A549 (cell line): ENCODE data around the gene B3GNT3. TPM values are rescaled to one million over a fixed set of nuclear protein-coding genes. Genes with fewer than 3 reads are reported as not detected.

Experiments
- ATAC-seq, 2 experiments: fragments of 200-7000 bp in 1 of 2; fragments of >200 bp in 1 of 2; cut with Nextera tagmentation in 1 of 2; cut with Tn5 transposase in 1 of 2; 3 replicates each; pipeline versions ENCODE4 v1.8.0 to v1.9.1; 2018 to 2020; ENCODE audit warnings: mild to moderate bottlenecking in 1 of 2, moderate library complexity in 1 of 2
- CTCF ChIA-PET: fragments of 300-600 bp; sonication (Branson Sonifier 250); formaldehyde crosslinking; extraction: SDS; loops from one replicate; lab custom pipeline; 2021; ENCODE audit warnings: antibody characterized with exemption, inconsistent platforms; lab: Yijun Ruan, JAX
- POLR2A ChIA-PET: fragments of 350-600 bp; formaldehyde crosslinking; extraction: SDS; loops from one replicate; lab custom pipeline; 2021; ENCODE audit warnings: antibody characterized with exemption, inconsistent platforms; lab: Yijun Ruan, JAX
- DNase-seq, 2 experiments: peaks; one replicate each; pipeline versions ENCODE4 v3.0.0 to v3.0.0-alpha.2; 2011 to 2016; ENCODE audit warnings: low read depth in 1 of 2, low spot score in 1 of 2
- FAIRE-seq: peaks from 2 replicates; lab custom pipeline; 2011; peaks lifted over from hg19 to GRCh38; lab: Jason Lieb, UNC
- H3K27ac ChIP-seq, 2 experiments: fragments of >200 bp; sonication (Bioruptor Twin); formaldehyde crosslinking; 3 replicates each; pipeline ENCODE4 v1.5.1; 2016 to 2017
- H3K4me1 ChIP-seq: fragments of >200 bp; sonication (Bioruptor Twin); formaldehyde crosslinking; 3 replicates; pipeline ENCODE4 v1.6.1; 2016
- H3K4me2 ChIP-seq: fragments of >200 bp; sonication (Bioruptor Twin); formaldehyde crosslinking; 3 replicates; pipeline ENCODE4 v1.6.1; 2016
- H3K4me3 ChIP-seq: fragments of >200 bp; sonication (Bioruptor Twin); formaldehyde crosslinking; 3 replicates; pipeline ENCODE4 v1.5.1; 2016
- H3K9me3 ChIP-seq: fragments of >200 bp; sonication (Bioruptor Twin); formaldehyde crosslinking; 3 replicates; pipeline ENCODE4 v1.6.1; 2016
- BHLHE40 ChIP-seq: IDR thresholded peaks from 2 replicates; pipeline ENCODE4 v1.6.1; 2012; ENCODE audit warnings: low read depth, low read length, inconsistent platforms
- CHD2 ChIP-seq: fragments of 150-350 bp; IDR thresholded peaks from 2 replicates; pipeline ENCODE4 v1.6.1; 2014; ENCODE audit warnings: low read length; ENCODE audit not compliant: partially characterized antibody
- EHF ChIP-seq: fragments of 250-450 bp; sonication (Bioruptor Pico); IDR thresholded peaks from 2 replicates; pipeline ENCODE4 v1.5.0; 2020; ENCODE audit warnings: mild to moderate bottlenecking
- EHMT2 ChIP-seq: fragments of 200-600 bp; sonication (generic); IDR thresholded peaks from 2 replicates; pipeline ENCODE4 v1.6.1; 2016; ENCODE audit warnings: antibody characterized with exemption, low read depth, mild to moderate bottlenecking, moderate library complexity
- EP300 ChIP-seq, 2 experiments: fragments of >200 bp; sonication (Bioruptor Twin); formaldehyde crosslinking; IDR thresholded peaks; 2 replicates in 1 of 2; 3 replicates in 1 of 2; pipeline ENCODE4 v1.6.1; 2016 to 2017
- FOSB ChIP-seq: fragments of 250-450 bp; sonication (Bioruptor Pico); IDR thresholded peaks from 2 replicates; pipeline ENCODE4 v1.5.0; 2020; ENCODE audit warnings: mild to moderate bottlenecking, moderate library complexity
- FOSL2 ChIP-seq, 2 experiments: fragments of 450-650 bp in 1 of 2; fragments of >200 bp in 1 of 2; sonication (Bioruptor Twin) in 1 of 2; formaldehyde crosslinking; IDR thresholded peaks; 2 replicates each; pipeline versions ENCODE4 v1.5.0 to v1.6.1; 2016 to 2020; ENCODE audit warnings: mild to moderate bottlenecking in 1 of 2, moderate library complexity in 1 of 2
- GATA3 ChIP-seq: IDR thresholded peaks from 2 replicates; pipeline ENCODE4 v1.6.1; 2012; ENCODE audit warnings: borderline replicate concordance
- HOXB5 ChIP-seq: fragments of 250-450 bp; sonication (Bioruptor Pico); IDR thresholded peaks from 2 replicates; pipeline ENCODE4 v1.5.0; 2020; ENCODE audit warnings: mild to moderate bottlenecking, moderate library complexity
- JUN ChIP-seq, 2 experiments: fragments of >200 bp; sonication (Bioruptor Twin); formaldehyde crosslinking; IDR thresholded peaks; 2 replicates in 1 of 2; 3 replicates in 1 of 2; pipeline ENCODE4 v1.6.1; 2016 to 2017
- JUNB ChIP-seq: fragments of >200 bp; sonication (Bioruptor Twin); formaldehyde crosslinking; IDR thresholded peaks from 2 replicates; pipeline ENCODE4 v1.6.1; 2016
- KDM5A ChIP-seq: fragments of 200-600 bp; sonication (generic); IDR thresholded peaks from 2 replicates; pipeline ENCODE4 v1.6.1; 2016; ENCODE audit warnings: antibody characterized with exemption, mild to moderate bottlenecking
- MAFK ChIP-seq: fragments of 450-650 bp; IDR thresholded peaks from 2 replicates; pipeline ENCODE4 v1.6.1; 2014; ENCODE audit not compliant: partially characterized antibody
- MAZ ChIP-seq: fragments of 150-350 bp; IDR thresholded peaks from 2 replicates; pipeline ENCODE4 v1.6.1; 2014; ENCODE audit warnings: antibody characterized with exemption, low read depth, low read length, borderline replicate concordance
- PHF8 ChIP-seq: fragments of 200-600 bp; sonication (generic); IDR thresholded peaks from 2 replicates; pipeline ENCODE4 v1.6.1; 2016; ENCODE audit warnings: low read depth, mild to moderate bottlenecking, antibody characterized with exemption, moderate library complexity, borderline replicate concordance
- RAD21 ChIP-seq, 2 experiments: fragments of >200 bp in 1 of 2; sonication (Bioruptor Twin) in 1 of 2; formaldehyde crosslinking in 1 of 2; IDR thresholded peaks in 1 of 2; conservative IDR thresholded peaks in 1 of 2; 2 replicates in 1 of 2; 3 replicates in 1 of 2; pipeline ENCODE4 v1.6.1; 2012 to 2018; ENCODE audit warnings: inconsistent platforms in 1 of 2
- RFX5 ChIP-seq: fragments of 450-650 bp; IDR thresholded peaks from 2 replicates; pipeline ENCODE4 v1.7.1; 2014; ENCODE audit warnings: antibody characterized with exemption, mild to moderate bottlenecking, moderate library complexity
- SMC3 ChIP-seq: fragments of >200 bp; sonication (Bioruptor Twin); formaldehyde crosslinking; IDR thresholded peaks from 3 replicates; pipeline ENCODE4 v1.6.1; 2018; ENCODE audit warnings: inconsistent platforms
- TFCP2L1 ChIP-seq: fragments of 250-450 bp; sonication (Bioruptor Pico); IDR thresholded peaks from 2 replicates; pipeline ENCODE4 v1.5.0; 2021; ENCODE audit warnings: mild to moderate bottlenecking
- ZC3H11A ChIP-seq: fragments of 450-650 bp; IDR thresholded peaks from 2 replicates; pipeline ENCODE4 v1.6.1; 2014; ENCODE audit warnings: antibody characterized with exemption, mild to moderate bottlenecking
- ZFP36 ChIP-seq: fragments of 450-650 bp; IDR thresholded peaks from 2 replicates; pipeline ENCODE4 v1.6.1; 2014; ENCODE audit warnings: borderline replicate concordance; ENCODE audit not compliant: partially characterized antibody
- WGBS: methylation state at CpG from one replicate; pipeline ENCODE4 v1.1.6; 2017; ENCODE audit errors: missing lambda C conversion rate; 5-methylcytosine and 5-hydroxymethylcytosine counted together
- polyA plus RNA-seq, 4 experiments: library from polyadenylated mRNA; depleted of rRNA in 3 of 4; stranded (reverse); fragments of >200 nt; fragmentation: RNase III in 1 of 4; extraction: RNeasy Plus Mini Kit Qiagen cat#74134 plus additional on column Dnase treatment in 1 of 4; gene quantifications; 2 replicates in 3 of 4; 3 replicates in 1 of 4; pipeline ENCODE4 v1.2.3, GENCODE V29; 2011 to 2017
- TF ChIP-seq, protein P1 (sequence below): fragments of 450-650 bp; IDR thresholded peaks from 2 replicates; pipeline ENCODE4 v1.6.1; 2014; ENCODE audit warnings: antibody characterized with exemption
- TF ChIP-seq, protein P2 (sequence below): fragments of 150-350 bp; IDR thresholded peaks from 2 replicates; pipeline ENCODE4 v1.6.1; 2014; ENCODE audit warnings: low read depth, mild to moderate bottlenecking, low read length

B3GNT3 gene
- polyA plus RNA-seq, 2 of the 4 experiments (the other 2 are of a cell fraction), result 2.4 to 2.7 TPM

DNA sequence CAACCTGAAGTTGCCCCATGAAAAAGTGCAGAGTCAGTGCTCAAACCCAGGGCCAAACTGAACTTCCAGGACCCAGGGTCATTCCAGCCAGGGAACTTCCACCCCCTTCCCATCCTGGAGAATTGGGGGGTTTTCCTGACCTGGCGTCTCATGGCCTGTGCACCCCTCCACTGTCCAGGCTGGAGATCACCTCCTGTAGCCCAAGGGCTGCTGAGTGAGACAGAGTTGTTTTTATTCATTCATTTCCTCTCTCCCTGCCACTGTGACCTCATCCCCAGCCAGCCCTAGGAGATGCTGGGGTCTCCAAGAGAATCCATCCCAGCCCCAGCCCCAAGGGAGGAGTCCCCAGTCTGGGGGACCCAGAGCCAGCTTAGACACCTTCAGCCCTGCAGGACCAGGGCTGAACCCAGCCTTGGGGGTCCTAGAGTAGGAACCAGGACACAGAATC is 39.5 kb upstream of the B3GNT3 start:
- POLR2A ChIA-PET, result interaction anchor here (1.2 kb wide), 1 partner anchor 104 kb away, joined by 3 read pairs; the partner anchor contains the start of gene RPL18A

DNA sequence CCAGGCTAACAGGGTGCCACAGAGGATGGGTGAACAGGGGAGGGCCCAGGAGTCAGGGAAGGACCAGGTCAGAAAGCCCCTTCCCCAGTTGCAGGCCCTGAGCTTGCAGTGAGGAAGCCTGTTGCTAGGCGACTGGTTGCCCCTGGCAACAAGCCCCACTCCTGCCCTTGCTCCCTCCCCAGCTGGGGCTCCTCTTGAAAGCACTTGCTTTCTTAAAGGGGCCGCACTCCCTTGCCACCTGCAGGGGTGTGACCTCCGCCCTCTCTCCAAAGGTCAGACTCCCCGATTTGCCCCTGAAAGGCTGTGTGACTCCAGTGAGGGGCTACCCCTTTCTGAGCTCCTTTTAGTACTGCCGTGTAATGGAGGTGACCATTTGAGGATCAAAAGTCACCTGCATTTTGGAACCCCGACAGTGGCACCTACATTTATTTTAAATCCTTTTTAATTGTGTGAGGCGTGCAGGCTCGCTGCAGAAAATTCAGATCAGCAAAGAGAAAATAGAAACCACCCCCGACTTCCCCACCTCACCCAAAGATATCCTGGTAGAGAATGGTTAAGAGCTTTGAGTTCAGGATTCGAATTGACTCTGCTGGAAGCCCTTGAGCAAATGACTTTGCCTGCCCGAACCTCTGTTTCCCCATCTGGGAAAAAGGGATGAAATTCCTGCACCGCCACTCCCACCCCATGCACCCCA is 38.8 kb upstream of the B3GNT3 start:
- TF ChIP-seq RFX5 (peak; percentile 95), MAFK (no peak), EHF (no peak)
- TF ChIP-seq, all 56 proteins: peak for 1
- whole genome bisulfite sequencing, result 51% methylated on average over 12 of the region's 12 CpGs
- Histone ChIP-seq H3K4me1 (peaks cover 34% of the 10 kb centered on the region), H3K4me3 (no peak overlapping the region), H3K4me2 (peak overlapping the region; percentile 62), H3K9me3 (no peaks in the 10 kb centered on the region), H3K27ac (peak overlapping the region; percentile 80 to 91; a peak in 5 of 6 replicates)
- FAIRE-seq (no peak), ATAC-seq (peak; percentile 72 to 76), DNase-seq (peak; percentile 49 to 82)
- ChIA-PET POLR2A (interaction anchor here (1.2 kb wide), 1 partner anchor 103 kb away, joined by 3 read pairs; the partner anchor contains the start of gene RPL18A), CTCF (interaction anchor here (1.6 kb wide), 1 partner anchor 10 kb away, joined by 6 read pairs; no protein-coding TSS in a partner anchor)

More for the DNA sequence above, 39.5 kb upstream of the B3GNT3 start:
- no peaks in the 10 kb centered on the region for H3K9me3 ChIP-seq
- CTCF ChIA-PET, result interaction anchor here (1.1 to 5.9 kb wide), 3 partner anchors 11 to 182 kb away, joined by 4 to 29 read pairs (median 6); no protein-coding TSS in a partner anchor
- TF ChIP-seq, protein P1, sequence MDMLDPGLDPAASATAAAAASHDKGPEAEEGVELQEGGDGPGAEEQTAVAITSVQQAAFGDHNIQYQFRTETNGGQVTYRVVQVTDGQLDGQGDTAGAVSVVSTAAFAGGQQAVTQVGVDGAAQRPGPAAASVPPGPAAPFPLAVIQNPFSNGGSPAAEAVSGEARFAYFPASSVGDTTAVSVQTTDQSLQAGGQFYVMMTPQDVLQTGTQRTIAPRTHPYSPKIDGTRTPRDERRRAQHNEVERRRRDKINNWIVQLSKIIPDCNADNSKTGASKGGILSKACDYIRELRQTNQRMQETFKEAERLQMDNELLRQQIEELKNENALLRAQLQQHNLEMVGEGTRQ, result no peak
- TF ChIP-seq EHMT2 (no peak), MAFK (peak; percentile 79), PHF8 (no peak), JUN (IDR thresholded peaks at IDR 0.05) (no peak), KDM5A (no peak), MAZ (no peak), ZFP36 (no peak), HOXB5 (CRISPR knock-in tag) (no peak), EP300 (IDR thresholded peaks at IDR 0.05) (0 out of 5 replicates have a peak, but pooled peaks of 1 of the 2 experiments have one; percentile 13), CHD2 (no peak), RFX5 (no peak), FOSB (CRISPR knock-in tag) (no peak), ZC3H11A (no peak), JUNB (no peak), GATA3 (no peak), EHF (no peak), SMC3 (no peak), FOSL2 (IDR thresholded peaks at IDR 0.05) (no peak), FOSL2 (CRISPR knock-in tag; IDR thresholded peaks at IDR 0.05) (0 out of 2 replicates have a peak, but pooled peaks have one; percentile 11), RAD21 (conservative IDR thresholded peaks at IDR 0.05 in 1 of 2, IDR thresholded peaks at IDR 0.05 in 1 of 2) (no peak), BHLHE40 (no peak), TFCP2L1 (CRISPR knock-in tag) (no peak)
- TF ChIP-seq, protein P2, sequence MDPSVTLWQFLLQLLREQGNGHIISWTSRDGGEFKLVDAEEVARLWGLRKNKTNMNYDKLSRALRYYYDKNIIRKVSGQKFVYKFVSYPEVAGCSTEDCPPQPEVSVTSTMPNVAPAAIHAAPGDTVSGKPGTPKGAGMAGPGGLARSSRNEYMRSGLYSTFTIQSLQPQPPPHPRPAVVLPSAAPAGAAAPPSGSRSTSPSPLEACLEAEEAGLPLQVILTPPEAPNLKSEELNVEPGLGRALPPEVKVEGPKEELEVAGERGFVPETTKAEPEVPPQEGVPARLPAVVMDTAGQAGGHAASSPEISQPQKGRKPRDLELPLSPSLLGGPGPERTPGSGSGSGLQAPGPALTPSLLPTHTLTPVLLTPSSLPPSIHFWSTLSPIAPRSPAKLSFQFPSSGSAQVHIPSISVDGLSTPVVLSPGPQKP, result no peak
- TF ChIP-seq, all 56 proteins: peak for 3
- DNase-seq (peak in 1 of 2 experiments; percentile 40), FAIRE-seq (no peak), ATAC-seq (peak; percentile 71 to 81)
- Histone ChIP-seq H3K4me1 (peaks cover 34% of the 10 kb centered on the region), H3K4me3 (no peak overlapping the region), H3K4me2 (peak overlapping the region; percentile 45), H3K27ac (peak overlapping the region; percentile 60 to 91)
- WGBS, result 0% methylated on average over 1 of the region's 1 CpG
